ENCODE results near the gene PRR5. TPM values are rescaled to one million over a fixed set of nuclear protein-coding genes. Genes with fewer than 3 reads are reported as not detected.

The PRR5 gene
- polyA plus RNA-seq, 1 of the 3 experiments (the other 2 are of a cell fraction): 1.3 TPM

GRCh38 chr22:44668886-44669521 lies 33.0 kb upstream of the PRR5 start:
- no peak overlapping the region; a peak in 1 of 4 replicates for H3K27ac ChIP-seq (ENCODE audit: low read depth in 2 of 2, low read length in 1 of 2)
- peaks cover 0 to 19% of the 10 kb centered on the region in 2 experiments; a peak in 1 of 4 replicates for H3K4me1 ChIP-seq (ENCODE audit: control insufficient read depth in 1 of 2, insufficient read depth in 2 of 2, low read depth in 1 of 2, low read length in 1 of 2)
- ChIA-PET POLR2A (no interaction called here), CTCF (interaction anchor here (1.0 to 3.9 kb wide), 12 partner anchors 8 to 588 kb away, joined by 3 to 30 read pairs (median 4); no protein-coding TSS in a partner anchor)
- no peaks in the 10 kb centered on the region for H4K20me1 ChIP-seq (ENCODE audit: insufficient read depth)
- TF ChIP-seq USF2 (IDR thresholded peaks at IDR 0.05; ENCODE audit: borderline replicate concordance, low read depth, low read length): no peak
- TF ChIP-seq RAD21 (IDR thresholded peaks at IDR 0.05; ENCODE audit: low read length): no peak
- no peak for TF ChIP-seq RFX5 (IDR thresholded peaks at IDR 0.05; ENCODE audit: low read length)
- TF ChIP-seq JUND (IDR thresholded peaks at IDR 0.05): no peak
- TF ChIP-seq MXI1 (IDR thresholded peaks at IDR 0.05; ENCODE audit: low read depth, low read length): no peak
- no peak for TF ChIP-seq TEAD4 (IDR thresholded peaks at IDR 0.05; ENCODE audit: borderline replicate concordance, insufficient read depth)
- TF ChIP-seq USF1 (IDR thresholded peaks at IDR 0.05; ENCODE audit: borderline replicate concordance, low read depth): no peak
- no peak for TF ChIP-seq SMC3 (IDR thresholded peaks at IDR 0.05; ENCODE audit: low read depth, low read length)
- no peak for TF ChIP-seq ZBTB33 (IDR thresholded peaks at IDR 0.05; ENCODE audit: borderline replicate concordance, low read depth)
- no peak for TF ChIP-seq CTCF (IDR thresholded peaks at IDR 0.05)
- no peak for TF ChIP-seq REST (IDR thresholded peaks at IDR 0.05; ENCODE audit: low read depth, low read length)
- TF ChIP-seq GATA2 (CRISPR knock-in tag; IDR thresholded peaks at IDR 0.05): no peak
- no peak for TF ChIP-seq MAX (IDR thresholded peaks at IDR 0.05; ENCODE audit: low read depth)
- no peak for TF ChIP-seq NRF1 (IDR thresholded peaks at IDR 0.05; ENCODE audit: low read depth, low read length)
- no peaks in the 10 kb centered on the region for H3K9me3 ChIP-seq
- peak overlapping the region; percentile 56 for H3K4me3 ChIP-seq (ENCODE audit: low read depth in 2 of 2, low read length in 1 of 2)
- no peaks in the 10 kb centered on the region for H3K36me3 ChIP-seq (replicated peaks in 1 of 2; ENCODE audit: control insufficient read depth in 1 of 2, insufficient read depth in 2 of 2, low read length in 1 of 2)
- DNase-seq: peak; percentile 63
- WGBS (ENCODE audit: low lambda C conversion rate): 14% methylated on average over 9 of the region's 45 CpGs
- no peaks in the 10 kb centered on the region for H3F3A ChIP-seq (replicated peaks; ENCODE audit: insufficient read depth)
- peak overlapping the region; percentile 72 for H3K4me2 ChIP-seq
- H3K79me2 ChIP-seq (ENCODE audit: insufficient read depth): no peaks in the 10 kb centered on the region
- no peak overlapping the region for H2AFZ ChIP-seq (ENCODE audit: low read depth)
- no peaks in the 10 kb centered on the region for H3K9me2 ChIP-seq
- H3K27me3 ChIP-seq (ENCODE audit: insufficient read depth): no peaks in the 10 kb centered on the region; the same call in 1 of the 2 replicates
- no peak overlapping the region for H3K9ac ChIP-seq
